ENCODE results near the gene DRAXIN. TPM values are rescaled to one million over a fixed set of nuclear protein-coding genes. Genes with fewer than 3 reads are reported as not detected.

Gene DRAXIN
- total RNA-seq, 5 donors from 2014 or later (not counting 1 experiment from before 2014, with no cell fraction given): 0.18 to 2.0 (median 0.23) TPM

DNA sequence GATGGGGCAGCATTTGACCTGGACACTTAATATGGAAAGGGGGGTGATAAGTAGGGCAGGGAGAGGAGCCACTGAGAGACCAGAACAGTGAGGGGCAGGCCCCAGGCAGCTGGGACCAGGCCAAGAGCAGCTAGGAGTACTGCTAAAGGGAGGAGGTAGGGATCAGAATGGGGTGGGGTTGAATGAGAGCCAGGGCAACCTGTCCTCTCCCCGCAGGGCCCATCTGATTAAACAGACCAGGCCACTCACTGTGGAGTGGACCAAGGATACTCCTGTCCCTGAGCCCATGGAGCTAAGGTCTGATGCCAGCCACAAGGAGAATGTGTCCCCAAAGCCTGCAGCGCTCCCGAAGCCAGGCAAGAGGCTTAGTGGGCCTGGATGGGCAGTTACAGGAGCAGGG, 72.6 kb downstream of the DRAXIN start:
- no peaks in the 10 kb centered on the region for H3K9me3 ChIP-seq
- no peaks in the 10 kb centered on the region for H3K9me3 Mint-ChIP-seq

DNA sequence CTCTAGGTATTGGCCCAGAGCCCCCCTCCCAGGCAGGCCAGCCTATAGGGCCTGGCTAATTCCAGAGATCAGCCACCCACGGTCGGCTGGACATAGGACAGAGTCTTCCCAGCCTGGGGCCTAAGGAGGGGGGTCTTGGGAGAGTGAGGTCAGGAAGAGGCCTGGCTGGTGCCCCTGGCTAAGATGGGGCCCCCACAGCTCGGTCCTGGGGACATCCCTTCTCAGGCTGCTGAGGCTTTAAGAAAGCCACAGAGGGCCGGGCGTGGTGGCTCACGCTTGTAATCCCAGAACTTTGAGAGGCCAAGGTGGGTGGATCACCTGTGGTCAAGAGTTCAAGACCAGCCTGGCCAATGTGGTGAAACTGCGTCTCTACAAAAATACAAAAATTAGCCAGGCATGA, 73.0 kb downstream of the DRAXIN start:
- Histone ChIP-seq H3K4me3 (ENCODE audit: control insufficient read depth in 1 of 2, extremely low read depth in 1 of 2, low read length in 1 of 2) (no peak overlapping the region), H3K36me3 (ENCODE audit: control insufficient read depth in 2 of 2, extremely low read depth in 1 of 2, insufficient read depth in 1 of 2, low read length in 1 of 2) (no peaks in the 10 kb centered on the region), H3K4me1 (ENCODE audit: control insufficient read depth in 1 of 2, extremely low read depth in 1 of 2, insufficient read depth in 2 of 2, low read length in 2 of 2) (peaks cover 0 to 10% of the 10 kb centered on the region in 2 experiments), H3K27me3 (replicated peaks in 1 of 2; ENCODE audit: control insufficient read depth in 2 of 2, extremely low read depth in 1 of 2, insufficient read depth in 2 of 2, low read length in 1 of 2) (peaks cover 0 to 54% of the 10 kb centered on the region in 2 experiments), H3K9me3 (no peaks in the 10 kb centered on the region), H3K27ac (ENCODE audit: low read length) (no peak overlapping the region)
- WGBS (ENCODE audit: insufficient coverage): 69% methylated on average over 7 of the region's 7 CpGs
- Mint-ChIP-seq H3K4me1 (peaks cover 6 to 12% (median 10%) of the 10 kb centered on the region in 3 donors), H3K9me3 (no peaks in the 10 kb centered on the region), H3K27me3 (peaks cover 22 to 32% of the 10 kb centered on the region in 2 donors), H3K27ac (no peak overlapping the region), H3K36me3 (no peaks in the 10 kb centered on the region), H3K4me3 (no peak overlapping the region)
- CTCF ChIA-PET: no interaction called here
- DNase-seq (no peak), ATAC-seq (replicated peaks in 1 of 4) (no peak)
- POLR2A ChIA-PET: no interaction called here

More for the DNA sequence above, 72.6 kb downstream of the DRAXIN start:
- no peak overlapping the region for H3K27ac Mint-ChIP-seq
- Histone ChIP-seq H3K4me3 (ENCODE audit: control insufficient read depth in 1 of 2, extremely low read depth in 1 of 2, low read length in 1 of 2) (no peak overlapping the region), H3K36me3 (ENCODE audit: control insufficient read depth in 2 of 2, extremely low read depth in 1 of 2, insufficient read depth in 1 of 2, low read length in 1 of 2) (no peaks in the 10 kb centered on the region), H3K27me3 (replicated peaks in 1 of 2; ENCODE audit: control insufficient read depth in 2 of 2, extremely low read depth in 1 of 2, insufficient read depth in 2 of 2, low read length in 1 of 2) (peaks cover 0 to 54% of the 10 kb centered on the region in 2 experiments), H3K4me1 (ENCODE audit: control insufficient read depth in 1 of 2, extremely low read depth in 1 of 2, insufficient read depth in 2 of 2, low read length in 2 of 2) (peaks cover 0 to 10% of the 10 kb centered on the region in 2 experiments), H3K27ac (ENCODE audit: low read length) (no peak overlapping the region)
- peaks cover 6 to 12% (median 10%) of the 10 kb centered on the region in 3 donors for H3K4me1 Mint-ChIP-seq
- ChIA-PET POLR2A (no interaction called here), CTCF (no interaction called here)
- WGBS (ENCODE audit: insufficient coverage): 92% methylated on average over 3 of the region's 3 CpGs
- ATAC-seq (replicated peaks in 1 of 4) (no peak), DNase-seq (no peak)
- no peak overlapping the region for H3K4me3 Mint-ChIP-seq
- no peaks in the 10 kb centered on the region for H3K36me3 Mint-ChIP-seq
- peaks cover 22 to 32% of the 10 kb centered on the region in 2 donors for H3K27me3 Mint-ChIP-seq

DNA sequence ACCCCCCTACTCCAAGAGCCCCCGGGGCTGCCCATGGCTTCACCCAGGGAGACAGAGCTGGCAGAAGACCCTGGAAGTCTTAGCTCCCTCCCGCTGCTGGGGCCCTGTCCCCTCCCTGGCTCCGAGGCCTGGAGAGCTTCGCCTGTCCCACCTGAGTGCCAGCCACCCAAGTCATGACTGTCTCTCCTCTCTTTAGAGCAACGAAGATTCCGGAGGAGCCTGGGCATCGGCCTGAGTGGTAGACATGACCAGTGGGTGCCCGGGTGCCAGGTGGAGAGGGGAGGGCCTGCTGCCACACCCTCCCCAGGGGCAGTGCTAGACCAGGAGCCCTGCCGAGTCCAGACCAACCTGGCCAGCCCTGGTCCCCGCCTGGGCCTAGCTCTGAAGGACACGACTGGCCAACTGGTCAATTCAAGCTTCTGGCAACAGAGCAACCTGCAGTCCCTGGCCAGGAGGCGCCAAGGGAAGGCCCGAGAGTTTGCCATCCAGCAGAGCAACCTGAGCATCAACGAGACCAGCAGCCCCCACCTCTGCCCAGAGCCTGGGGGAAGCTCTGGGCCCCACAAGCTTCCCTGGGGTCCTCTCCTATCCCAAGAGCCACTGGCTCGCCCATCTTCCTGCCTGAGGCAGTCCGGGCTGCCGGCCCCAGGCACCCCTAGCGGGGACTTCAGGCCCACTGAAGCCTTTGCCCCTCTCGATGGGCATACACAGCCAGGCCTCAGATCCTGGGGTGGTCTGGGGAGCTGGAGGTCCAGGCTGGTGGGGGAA, 74.3 kb downstream of the DRAXIN start:
- Mint-ChIP-seq H3K27me3 (peaks cover 22 to 23% of the 10 kb centered on the region in 2 donors), H3K4me1 (peaks cover 6 to 12% (median 10%) of the 10 kb centered on the region in 3 donors), H3K4me3 (no peak overlapping the region), H3K27ac (no peak overlapping the region), H3K9me3 (no peaks in the 10 kb centered on the region), H3K36me3 (no peaks in the 10 kb centered on the region)
- Histone ChIP-seq H3K4me3 (ENCODE audit: control insufficient read depth in 1 of 2, extremely low read depth in 1 of 2, low read length in 1 of 2) (no peak overlapping the region), H3K27me3 (replicated peaks in 1 of 2; ENCODE audit: control insufficient read depth in 2 of 2, extremely low read depth in 1 of 2, insufficient read depth in 2 of 2, low read length in 1 of 2) (peaks cover 0 to 54% of the 10 kb centered on the region in 2 experiments), H3K27ac (ENCODE audit: low read length) (no peak overlapping the region), H3K9me3 (no peaks in the 10 kb centered on the region), H3K36me3 (ENCODE audit: control insufficient read depth in 2 of 2, extremely low read depth in 1 of 2, insufficient read depth in 1 of 2, low read length in 1 of 2) (no peaks in the 10 kb centered on the region), H3K4me1 (ENCODE audit: control insufficient read depth in 1 of 2, extremely low read depth in 1 of 2, insufficient read depth in 2 of 2, low read length in 2 of 2) (peaks cover 0 to 10% of the 10 kb centered on the region in 2 experiments)
- no peak for DNase-seq
- CTCF ChIA-PET: no interaction called here
- 78% methylated on average over 12 of the region's 19 CpGs for WGBS (ENCODE audit: insufficient coverage)
- POLR2A ChIA-PET: no interaction called here
- ATAC-seq (replicated peaks in 1 of 4): no peak

DNA sequence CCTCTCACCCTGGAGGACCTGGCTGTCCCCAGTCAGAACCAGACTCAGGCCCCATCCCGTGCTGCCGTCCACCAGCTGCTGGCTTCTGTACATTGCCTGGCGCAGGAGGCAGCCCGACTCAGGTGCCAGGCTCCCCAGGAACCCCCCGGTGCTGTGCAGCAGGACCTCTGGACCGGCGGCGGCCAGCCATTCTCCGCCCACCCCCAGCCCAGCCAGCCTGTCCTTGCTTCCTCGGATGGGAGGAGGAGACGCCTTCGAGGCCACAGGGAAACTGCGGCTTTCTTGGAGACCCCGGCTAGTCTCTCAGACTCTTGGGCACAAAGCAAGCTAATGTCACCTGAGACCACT, 74.9 kb downstream of the DRAXIN start:
- Mint-ChIP-seq H3K36me3 (no peaks in the 10 kb centered on the region), H3K9me3 (no peaks in the 10 kb centered on the region), H3K4me3 (no peak overlapping the region), H3K27ac (no peak overlapping the region), H3K27me3 (peaks cover 17 to 19% of the 10 kb centered on the region in 2 donors), H3K4me1 (peaks cover 4 to 12% (median 10%) of the 10 kb centered on the region in 3 donors)
- ChIA-PET POLR2A (no interaction called here), CTCF (no interaction called here)
- peaks cover 0 to 10% of the 10 kb centered on the region in 2 experiments for H3K4me1 ChIP-seq (ENCODE audit: control insufficient read depth in 1 of 2, extremely low read depth in 1 of 2, insufficient read depth in 2 of 2, low read length in 2 of 2)
- ATAC-seq (replicated peaks in 1 of 4) (no peak), DNase-seq (no peak)
- no peaks in the 10 kb centered on the region for H3K9me3 ChIP-seq
- H3K4me3 ChIP-seq (ENCODE audit: control insufficient read depth in 1 of 2, extremely low read depth in 1 of 2, low read length in 1 of 2): no peak overlapping the region
- H3K27ac ChIP-seq (ENCODE audit: low read length): no peak overlapping the region
- 85% methylated on average over 11 of the region's 14 CpGs for WGBS (ENCODE audit: insufficient coverage)
- H3K27me3 ChIP-seq (replicated peaks in 1 of 2; ENCODE audit: control insufficient read depth in 2 of 2, extremely low read depth in 1 of 2, insufficient read depth in 2 of 2, low read length in 1 of 2): peaks cover 0 to 53% of the 10 kb centered on the region in 2 experiments
- H3K36me3 ChIP-seq (ENCODE audit: control insufficient read depth in 2 of 2, extremely low read depth in 1 of 2, insufficient read depth in 1 of 2, low read length in 1 of 2): no peaks in the 10 kb centered on the region

- ChIA-PET CTCF (no interaction called here), POLR2A (no interaction called here)
- Mint-ChIP-seq H3K9me3 (no peaks in the 10 kb centered on the region), H3K36me3 (no peaks in the 10 kb centered on the region), H3K27ac (no peak overlapping the region), H3K4me1 (peaks cover 0 to 2% (median 0%) of the 10 kb centered on the region in 3 donors), H3K27me3 (peaks cover 9% of the 10 kb centered on the region in 2 donors), H3K4me3 (no peak overlapping the region)
- H3K36me3 ChIP-seq (ENCODE audit: control insufficient read depth in 2 of 2, extremely low read depth in 1 of 2, insufficient read depth in 1 of 2, low read length in 1 of 2): no peaks in the 10 kb centered on the region
- no peaks in the 10 kb centered on the region for H3K9me3 ChIP-seq
- WGBS (ENCODE audit: insufficient coverage): 87% methylated on average over 9 of the region's 16 CpGs
- no peak overlapping the region for H3K4me3 ChIP-seq (ENCODE audit: control insufficient read depth in 1 of 2, extremely low read depth in 1 of 2, low read length in 1 of 2)
- H3K27me3 ChIP-seq (replicated peaks in 1 of 2; ENCODE audit: control insufficient read depth in 2 of 2, extremely low read depth in 1 of 2, insufficient read depth in 2 of 2, low read length in 1 of 2): peaks cover 0 to 42% of the 10 kb centered on the region in 2 experiments
- ATAC-seq (replicated peaks in 1 of 4) (no peak), DNase-seq (no peak)
- H3K4me1 ChIP-seq (ENCODE audit: control insufficient read depth in 1 of 2, extremely low read depth in 1 of 2, insufficient read depth in 2 of 2, low read length in 2 of 2): no peaks in the 10 kb centered on the region
- H3K27ac ChIP-seq (ENCODE audit: low read length): no peak overlapping the region
Observed at GRCh38 chr1:11767922-11768704, 76.6 kb downstream of the DRAXIN start.

DNA sequence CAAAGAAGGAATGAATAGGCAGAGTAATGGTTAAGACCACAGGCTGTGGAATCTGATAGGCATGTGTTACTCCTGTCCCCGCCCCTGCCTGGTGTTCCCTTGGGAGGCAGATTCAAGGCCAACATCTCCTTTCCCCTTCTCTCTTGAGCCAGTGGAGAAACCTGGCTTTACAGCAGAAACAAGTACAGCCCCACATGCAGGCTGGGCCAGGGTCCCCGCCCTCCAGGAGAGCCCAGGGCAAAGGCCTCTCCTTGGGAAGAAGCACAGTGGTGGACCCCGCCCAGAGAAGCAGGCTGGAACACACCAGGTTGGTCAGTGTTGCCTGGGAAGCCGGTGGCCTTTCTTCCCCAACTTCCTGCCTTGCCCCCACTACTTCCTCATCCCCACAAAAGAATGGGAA, 77.3 kb downstream of the DRAXIN start:
- Mint-ChIP-seq H3K4me1 (no peaks in the 10 kb centered on the region), H3K36me3 (no peaks in the 10 kb centered on the region), H3K27me3 (peaks cover 3 to 4% of the 10 kb centered on the region in 2 donors), H3K9me3 (no peaks in the 10 kb centered on the region), H3K27ac (no peak overlapping the region), H3K4me3 (no peak overlapping the region)
- ATAC-seq (replicated peaks in 1 of 4) (no peak), DNase-seq (no peak)
- Histone ChIP-seq H3K4me1 (ENCODE audit: control insufficient read depth in 1 of 2, extremely low read depth in 1 of 2, insufficient read depth in 2 of 2, low read length in 2 of 2) (no peaks in the 10 kb centered on the region), H3K36me3 (ENCODE audit: control insufficient read depth in 2 of 2, extremely low read depth in 1 of 2, insufficient read depth in 1 of 2, low read length in 1 of 2) (no peaks in the 10 kb centered on the region), H3K27ac (ENCODE audit: low read length) (no peak overlapping the region), H3K9me3 (no peaks in the 10 kb centered on the region), H3K27me3 (replicated peaks in 1 of 2; ENCODE audit: control insufficient read depth in 2 of 2, extremely low read depth in 1 of 2, insufficient read depth in 2 of 2, low read length in 1 of 2) (peaks cover 0 to 35% of the 10 kb centered on the region in 2 experiments), H3K4me3 (ENCODE audit: control insufficient read depth in 1 of 2, extremely low read depth in 1 of 2, low read length in 1 of 2) (no peak overlapping the region)
- 85% methylated on average over 2 of the region's 4 CpGs for WGBS (ENCODE audit: insufficient coverage)
- ChIA-PET CTCF (no interaction called here), POLR2A (no interaction called here)
